Measurements from ENCODE around the gene RSKR.
"Not testable (repeated sequence)": the region's sequence is repeated elsewhere in the genome, so short reads cannot be mapped to it uniquely, and the experiment has no call there.

Gene RSKR, protein sequence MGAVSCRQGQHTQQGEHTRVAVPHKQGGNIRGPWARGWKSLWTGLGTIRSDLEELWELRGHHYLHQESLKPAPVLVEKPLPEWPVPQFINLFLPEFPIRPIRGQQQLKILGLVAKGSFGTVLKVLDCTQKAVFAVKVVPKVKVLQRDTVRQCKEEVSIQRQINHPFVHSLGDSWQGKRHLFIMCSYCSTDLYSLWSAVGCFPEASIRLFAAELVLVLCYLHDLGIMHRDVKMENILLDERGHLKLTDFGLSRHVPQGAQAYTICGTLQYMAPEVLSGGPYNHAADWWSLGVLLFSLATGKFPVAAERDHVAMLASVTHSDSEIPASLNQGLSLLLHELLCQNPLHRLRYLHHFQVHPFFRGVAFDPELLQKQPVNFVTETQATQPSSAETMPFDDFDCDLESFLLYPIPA

DNA sequence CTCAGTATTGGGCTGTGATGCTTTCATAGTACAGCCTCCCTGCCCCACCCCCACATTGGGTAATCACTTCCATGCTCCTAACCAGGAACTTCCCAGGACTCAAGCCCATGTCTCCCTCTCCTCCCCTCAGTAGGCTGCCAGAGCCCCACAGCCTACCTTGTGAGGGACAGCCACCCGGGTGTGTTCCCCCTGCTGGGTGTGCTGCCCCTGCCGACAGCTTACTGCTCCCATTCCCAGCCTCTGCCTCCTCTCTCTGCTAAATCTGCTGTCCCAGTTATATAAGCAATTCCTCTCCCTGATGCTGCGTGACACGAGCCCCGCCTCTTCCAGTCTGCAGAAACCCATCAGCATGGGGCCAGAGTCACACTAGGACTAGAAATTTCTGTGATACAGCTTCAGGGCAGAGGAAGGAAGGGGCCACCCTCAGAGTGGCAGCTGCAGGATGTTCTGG is at the start of gene RSKR:
Gene RSKR, minus strand, starts transcription at position 255 of the 451 bp plus-strand sequence. Its CDS starts 24 bp downstream, at position 231.
- H3K4me3 ChIP-seq (ENCODE audit: control insufficient read depth, low read depth, low read length), result no peak within 1 kb of the TSS
- TF ChIP-seq, protein P1, sequence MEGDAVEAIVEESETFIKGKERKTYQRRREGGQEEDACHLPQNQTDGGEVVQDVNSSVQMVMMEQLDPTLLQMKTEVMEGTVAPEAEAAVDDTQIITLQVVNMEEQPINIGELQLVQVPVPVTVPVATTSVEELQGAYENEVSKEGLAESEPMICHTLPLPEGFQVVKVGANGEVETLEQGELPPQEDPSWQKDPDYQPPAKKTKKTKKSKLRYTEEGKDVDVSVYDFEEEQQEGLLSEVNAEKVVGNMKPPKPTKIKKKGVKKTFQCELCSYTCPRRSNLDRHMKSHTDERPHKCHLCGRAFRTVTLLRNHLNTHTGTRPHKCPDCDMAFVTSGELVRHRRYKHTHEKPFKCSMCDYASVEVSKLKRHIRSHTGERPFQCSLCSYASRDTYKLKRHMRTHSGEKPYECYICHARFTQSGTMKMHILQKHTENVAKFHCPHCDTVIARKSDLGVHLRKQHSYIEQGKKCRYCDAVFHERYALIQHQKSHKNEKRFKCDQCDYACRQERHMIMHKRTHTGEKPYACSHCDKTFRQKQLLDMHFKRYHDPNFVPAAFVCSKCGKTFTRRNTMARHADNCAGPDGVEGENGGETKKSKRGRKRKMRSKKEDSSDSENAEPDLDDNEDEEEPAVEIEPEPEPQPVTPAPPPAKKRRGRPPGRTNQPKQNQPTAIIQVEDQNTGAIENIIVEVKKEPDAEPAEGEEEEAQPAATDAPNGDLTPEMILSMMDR (IDR thresholded peaks at IDR 0.05; ENCODE audit: control insufficient read depth, insufficient read depth, low read depth, low read length, missing control alignments), result no peak
- no peak for DNase-seq (ENCODE audit: low read depth)

DNA sequence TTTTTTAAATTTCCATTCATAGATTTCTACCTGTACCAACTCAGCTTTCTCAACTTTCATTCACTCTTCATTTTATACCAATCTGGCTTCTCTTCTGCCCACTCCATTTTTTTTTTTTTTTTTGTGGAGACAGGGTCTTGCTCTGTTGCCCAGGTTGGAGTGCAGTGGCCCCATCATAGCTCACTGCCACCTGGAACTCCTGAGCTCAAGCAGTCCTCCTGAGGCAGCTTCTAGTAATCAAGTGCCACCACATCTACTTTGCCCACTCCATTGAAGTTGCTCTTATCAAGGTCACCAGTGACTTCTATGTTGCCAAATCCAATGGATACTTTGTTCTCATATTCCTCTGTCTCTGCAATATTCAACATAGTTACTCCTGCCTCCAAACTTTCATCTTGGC is 49.7 kb upstream of the RSKR start:
- H3K4me3 ChIP-seq (ENCODE audit: control insufficient read depth, low read depth, low read length), result peak overlapping the region; percentile 1; the same call in 1 of the 2 replicates
- TF ChIP-seq, protein P1 (IDR thresholded peaks at IDR 0.05; ENCODE audit: control insufficient read depth, insufficient read depth, low read depth, low read length, missing control alignments), result no peak
- DNase-seq (ENCODE audit: low read depth), result no peak

DNA sequence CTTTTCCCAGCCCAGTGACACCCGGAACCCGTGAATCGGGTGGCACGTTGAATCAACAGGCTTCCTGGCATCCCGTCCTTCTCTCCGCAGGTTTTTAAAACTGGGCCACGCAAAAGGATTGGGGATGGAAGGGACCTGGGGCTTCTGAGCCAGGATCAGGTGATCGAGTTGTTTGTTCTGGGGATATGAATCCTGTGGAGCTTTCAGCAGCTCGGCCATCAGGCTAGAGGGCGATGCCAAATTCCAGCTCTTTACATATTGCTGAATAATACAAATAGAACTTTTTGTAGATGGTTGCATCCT is 48.5 kb upstream of the RSKR start:
- H3K4me3 ChIP-seq (ENCODE audit: control insufficient read depth, low read depth, low read length), result peak overlapping the region; percentile 72
- TF ChIP-seq, protein P1 (IDR thresholded peaks at IDR 0.05; ENCODE audit: control insufficient read depth, insufficient read depth, low read depth, low read length, missing control alignments), result no peak
- DNase-seq (ENCODE audit: low read depth), result no peak

DNA sequence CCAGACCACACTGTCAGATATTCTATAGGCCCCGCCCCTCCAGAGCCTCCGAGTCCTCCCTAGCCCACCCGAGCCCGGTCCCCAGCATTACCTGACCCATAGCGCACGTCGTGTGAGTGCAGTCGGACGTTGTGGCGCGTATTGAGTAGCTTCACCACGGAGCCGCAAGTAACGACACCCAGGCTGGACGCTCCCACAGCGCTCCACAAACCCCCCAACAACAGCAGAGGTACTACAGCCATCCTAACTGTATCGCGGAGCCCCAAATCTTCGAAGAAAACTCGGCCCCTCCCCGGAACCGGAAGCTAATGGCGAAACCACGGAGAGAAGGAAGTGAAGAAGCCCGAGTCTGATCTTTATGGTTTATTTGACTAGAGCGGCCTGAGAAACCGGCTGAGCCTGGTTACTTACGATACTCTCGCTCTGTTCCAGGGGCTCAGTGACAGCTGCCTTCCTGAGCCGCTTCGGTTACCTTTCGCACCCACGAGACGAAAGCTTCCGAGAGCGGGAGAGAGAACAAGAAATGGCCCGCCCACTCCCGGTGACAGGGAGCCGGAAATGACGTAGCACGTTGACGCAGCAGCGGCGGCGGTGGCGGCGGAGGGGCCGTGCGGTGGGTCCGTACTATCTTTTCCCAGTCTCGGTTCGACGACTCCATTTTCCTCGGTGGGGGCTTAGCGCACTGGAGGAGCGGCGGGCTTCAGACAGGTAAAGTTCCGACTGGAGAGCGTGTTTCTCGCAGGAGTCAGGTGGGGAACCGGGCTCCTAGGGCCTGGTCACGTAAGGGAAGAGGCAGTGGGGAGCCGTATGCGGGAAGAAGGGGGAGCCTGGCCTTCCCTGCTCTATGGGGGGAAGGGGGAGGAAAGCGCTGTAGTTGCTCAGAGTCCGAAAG is 47.9 kb upstream of the RSKR start, which contains the start of the genes SDF2 and SUPT6H:
Gene SDF2, minus strand, starts transcription at position 272 of the 892 bp plus-strand sequence. Its CDS starts 30 bp downstream, at position 242.
Gene SUPT6H, plus strand, starts transcription at position 571 of the 892 bp plus-strand sequence. CDS start 11,197 bp downstream, outside the sequence.
- H3K4me3 ChIP-seq (ENCODE audit: control insufficient read depth, low read depth, low read length), result peak within 1 kb of the TSS; percentile 72
- TF ChIP-seq, protein P1 (IDR thresholded peaks at IDR 0.05; ENCODE audit: control insufficient read depth, insufficient read depth, low read depth, low read length, missing control alignments), result no peak
- DNase-seq (ENCODE audit: low read depth), result no peak

DNA sequence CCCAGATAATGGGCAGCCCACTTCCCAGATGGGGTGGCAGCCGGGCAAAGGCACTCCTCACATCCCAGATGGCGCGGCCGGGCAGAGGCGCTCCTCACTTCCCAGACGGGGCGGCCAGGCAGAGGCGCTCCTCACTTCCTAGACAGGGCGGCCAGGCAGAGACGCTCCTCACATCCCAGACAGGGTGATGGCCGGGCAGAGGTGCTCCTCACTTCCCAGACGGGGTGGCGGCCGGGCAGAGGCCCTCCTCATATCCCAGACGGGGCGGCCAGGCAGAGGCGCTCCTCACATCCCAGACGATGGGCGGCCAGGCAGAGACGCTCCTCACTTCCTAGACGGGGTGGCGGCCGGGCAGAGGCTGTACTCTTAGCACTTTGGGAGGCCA is 45.5 kb upstream of the RSKR start:
- not testable (repeated sequence) for H3K4me3 ChIP-seq (ENCODE audit: control insufficient read depth, low read depth, low read length); DNase-seq (ENCODE audit: low read depth)

DNA sequence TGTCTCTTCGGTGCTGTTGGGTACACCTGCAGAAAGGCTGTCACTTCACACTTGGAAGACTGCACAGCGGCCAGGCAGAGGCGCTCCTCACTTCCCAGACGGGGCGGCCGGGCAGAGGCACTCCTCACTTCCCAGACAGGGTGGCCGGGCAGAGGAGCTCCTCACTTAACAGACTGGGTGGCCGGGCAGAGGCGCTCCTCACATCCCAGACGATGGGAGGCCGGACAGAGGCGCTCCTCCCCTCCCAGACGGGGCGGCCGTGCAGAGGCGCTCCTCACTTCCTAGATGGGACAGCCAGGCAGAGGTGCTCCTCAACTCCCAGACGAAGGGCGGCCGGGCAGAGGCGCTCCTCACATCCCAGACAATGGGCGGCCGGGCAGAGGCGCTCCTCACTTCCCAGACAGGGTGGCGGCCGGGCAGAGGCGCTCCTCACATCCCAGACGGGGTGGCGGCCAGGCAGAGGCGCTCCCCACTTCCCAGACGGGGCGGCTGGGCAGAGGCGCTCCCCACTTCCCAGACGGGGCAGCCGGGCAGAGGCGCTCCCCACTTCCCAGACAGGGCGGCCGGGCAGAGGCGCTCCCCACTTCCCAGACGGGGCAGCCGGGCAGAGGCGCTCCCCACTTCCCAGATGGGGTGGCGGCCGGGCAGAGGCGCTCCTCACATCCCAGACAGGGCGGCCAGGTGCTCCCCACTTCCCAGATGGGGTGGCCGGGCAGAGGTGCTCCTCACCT is 44.9 kb upstream of the RSKR start:
- not testable (repeated sequence) for DNase-seq (ENCODE audit: low read depth); H3K4me3 ChIP-seq (ENCODE audit: control insufficient read depth, low read depth, low read length)

DNA sequence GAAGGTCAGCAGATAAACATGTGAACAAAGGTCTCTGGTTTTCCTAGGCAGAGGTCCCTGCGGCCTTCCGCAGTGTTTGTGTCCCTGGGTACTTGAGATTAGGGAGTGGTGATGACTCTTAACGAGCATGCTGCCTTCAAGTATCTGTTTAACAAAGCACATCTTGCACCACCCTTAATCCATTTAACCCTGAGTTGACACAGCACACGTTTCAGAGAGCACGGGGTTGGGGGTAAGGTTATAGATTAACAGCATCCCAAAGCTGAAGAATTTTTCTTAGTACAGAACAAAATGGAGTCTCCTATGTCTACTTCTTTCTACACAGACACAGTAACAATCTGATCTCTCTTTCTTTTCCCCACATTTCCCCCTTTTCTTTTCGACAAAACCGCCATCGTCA is 44.4 kb upstream of the RSKR start:
- not testable (repeated sequence) for H3K4me3 ChIP-seq (ENCODE audit: control insufficient read depth, low read depth, low read length); DNase-seq (ENCODE audit: low read depth)
